Measurements from ENCODE around the gene PDE8A.

PDE8A gene

DNA sequence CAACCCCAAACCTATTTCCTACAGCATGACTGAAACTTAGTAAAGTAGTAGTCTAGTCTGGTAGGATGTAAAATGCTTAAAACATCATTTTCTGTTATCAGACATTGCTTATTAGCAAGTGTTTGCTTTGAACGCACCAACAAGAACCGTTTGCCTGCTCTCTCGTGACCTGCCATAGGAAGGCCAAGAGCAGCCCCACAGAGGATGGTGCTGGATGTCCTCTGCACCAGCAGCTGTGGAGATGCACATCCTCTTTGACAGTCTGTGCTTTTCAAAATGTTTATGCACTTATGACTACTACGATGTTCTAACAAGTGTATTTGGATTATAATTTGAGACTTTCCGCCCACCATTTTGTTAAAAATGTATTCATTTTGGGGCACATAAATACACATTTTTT, 59.6 kb downstream of the PDE8A start:
- no peak for DNase-seq

DNA sequence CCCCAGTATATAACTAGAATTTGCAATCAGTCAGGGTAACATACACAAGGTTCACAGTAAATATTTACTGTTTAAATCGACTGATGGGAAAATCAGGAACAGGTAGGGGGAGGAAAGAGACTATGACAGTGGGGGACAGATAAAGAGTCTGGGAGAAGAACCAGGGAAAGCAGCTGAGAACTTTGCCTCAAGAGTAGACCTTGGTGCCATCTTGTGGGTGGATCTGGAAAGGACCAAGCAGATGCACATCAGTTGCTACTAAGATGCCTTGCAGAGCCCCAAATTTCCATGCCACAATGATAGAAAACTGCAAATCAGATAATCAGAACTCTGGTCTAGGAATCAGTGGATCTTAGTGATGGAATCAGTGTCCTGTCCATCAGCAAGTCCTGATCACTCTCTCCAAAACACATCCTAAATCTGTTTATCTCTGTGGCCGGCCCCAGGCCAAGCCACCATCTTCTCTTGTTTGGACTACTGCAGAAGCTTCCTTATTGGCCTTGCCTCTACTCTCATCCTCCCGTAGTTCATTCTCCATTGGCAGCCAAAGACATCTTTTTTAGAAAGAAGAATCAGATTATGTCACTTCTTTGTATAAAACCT, 62.7 kb downstream of the PDE8A start:
- peak in 1 of 2 experiments; percentile 42 for DNase-seq

DNA sequence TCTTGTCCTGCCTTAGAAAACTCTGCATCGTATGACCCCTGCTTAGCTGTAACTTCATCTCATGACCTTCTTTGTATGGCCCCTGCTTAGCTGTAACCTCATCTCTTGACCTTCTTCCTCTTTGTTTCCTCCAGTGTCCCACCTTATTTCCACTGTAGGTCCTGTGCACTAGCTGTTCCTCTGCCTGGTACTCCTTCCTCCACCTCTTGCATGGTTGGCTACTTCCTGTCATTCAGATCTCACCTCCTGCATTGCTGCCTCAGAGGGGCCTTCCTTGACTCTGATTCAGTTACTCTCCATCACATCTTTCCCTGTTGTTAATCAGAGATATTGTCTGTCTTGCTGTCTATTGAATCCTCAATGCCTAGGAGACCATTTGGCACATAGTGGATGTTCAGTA, 63.2 kb downstream of the PDE8A start:
- DNase-seq, result no peak

DNA sequence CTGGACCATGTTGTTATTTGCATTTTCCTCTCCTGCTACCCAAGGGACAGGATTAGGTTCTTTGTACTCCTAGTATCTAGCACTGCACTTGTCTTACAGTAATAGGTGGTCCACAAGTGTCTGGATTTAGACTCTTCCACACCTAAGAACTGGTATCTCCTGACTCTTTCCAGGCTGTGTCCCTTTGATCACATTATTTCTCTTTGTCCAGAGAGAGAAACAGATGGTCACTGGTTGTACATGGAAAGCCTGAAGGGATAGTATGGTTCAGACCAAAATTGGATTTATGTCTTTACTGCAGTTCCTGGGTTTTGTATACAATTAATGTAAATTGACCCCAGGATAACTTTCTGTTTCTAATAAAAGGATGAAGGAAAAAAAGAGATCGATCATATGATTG, 64.0 kb downstream of the PDE8A start:
- no peak for DNase-seq

DNA sequence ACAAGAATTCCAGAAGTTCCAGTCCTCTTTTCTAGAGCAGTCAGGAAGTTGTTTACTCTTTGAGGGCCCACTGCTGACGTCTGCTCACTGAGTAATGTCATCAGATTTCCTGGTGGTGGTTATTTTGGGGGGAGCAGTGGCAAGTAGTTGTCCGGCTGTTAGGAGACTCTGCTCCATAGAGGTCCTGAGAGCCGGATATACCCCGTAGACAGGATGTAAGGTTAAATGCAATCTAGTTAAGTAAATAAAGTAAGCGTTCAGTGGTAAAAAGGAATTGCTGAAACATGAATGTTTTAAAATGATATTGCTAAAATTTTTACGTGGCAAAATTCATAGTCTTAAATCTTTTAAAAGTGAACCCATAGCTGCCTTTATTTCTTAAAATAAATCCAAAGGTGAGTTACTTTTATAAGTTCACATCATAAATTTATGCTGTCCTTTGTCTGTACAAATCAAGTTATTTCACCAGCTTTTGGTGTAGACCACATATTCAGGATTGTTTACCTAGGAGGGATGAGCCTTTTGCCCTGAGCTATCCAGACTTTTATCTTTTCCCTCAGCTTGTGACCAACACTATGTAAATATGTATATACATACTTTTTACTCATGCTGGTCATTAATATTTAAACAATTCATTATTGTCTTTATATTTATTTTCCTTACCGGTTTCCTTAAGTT, 65.8 kb downstream of the PDE8A start:
- DNase-seq, result peak; percentile 5 to 61

DNA sequence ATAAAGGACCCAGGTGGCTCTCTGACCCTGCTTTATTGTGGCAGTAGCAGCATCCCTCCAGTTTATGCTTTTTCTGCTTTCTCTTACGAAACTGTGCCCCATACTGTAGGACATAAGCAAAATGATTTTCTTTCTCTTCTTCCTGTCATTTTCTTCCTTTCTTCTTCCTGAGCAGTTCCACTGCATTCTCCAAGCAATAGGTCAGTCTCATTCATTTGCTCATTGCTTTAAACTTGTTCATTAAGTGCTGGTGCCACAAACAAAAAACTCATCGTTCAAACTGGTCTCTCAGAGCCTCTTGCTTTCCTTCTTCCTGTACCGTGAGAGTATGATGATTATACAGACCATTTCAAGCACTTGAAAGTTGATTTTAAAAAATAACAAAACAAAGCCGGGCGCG, 66.8 kb downstream of the PDE8A start:
- DNase-seq, result no peak

DNA sequence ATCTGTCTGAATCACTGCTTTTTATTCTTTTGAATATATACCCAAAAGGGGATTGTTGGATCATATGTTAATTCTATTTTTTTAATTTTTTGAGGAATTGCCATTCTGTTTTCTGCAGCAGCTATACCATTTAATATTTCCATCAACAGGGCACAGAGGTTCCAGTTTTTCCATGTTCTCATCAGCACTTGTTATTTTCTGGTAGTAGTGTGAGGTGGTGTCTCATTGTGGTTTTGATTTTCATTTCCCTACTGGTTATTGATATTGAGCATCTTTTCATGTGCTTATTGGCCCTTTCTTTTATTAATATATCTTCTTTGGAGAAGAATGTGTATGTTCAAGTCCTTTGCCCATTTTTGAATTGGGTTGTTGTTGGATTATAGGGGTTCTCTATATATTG, 68.1 kb downstream of the PDE8A start:
- no peak for DNase-seq

DNA sequence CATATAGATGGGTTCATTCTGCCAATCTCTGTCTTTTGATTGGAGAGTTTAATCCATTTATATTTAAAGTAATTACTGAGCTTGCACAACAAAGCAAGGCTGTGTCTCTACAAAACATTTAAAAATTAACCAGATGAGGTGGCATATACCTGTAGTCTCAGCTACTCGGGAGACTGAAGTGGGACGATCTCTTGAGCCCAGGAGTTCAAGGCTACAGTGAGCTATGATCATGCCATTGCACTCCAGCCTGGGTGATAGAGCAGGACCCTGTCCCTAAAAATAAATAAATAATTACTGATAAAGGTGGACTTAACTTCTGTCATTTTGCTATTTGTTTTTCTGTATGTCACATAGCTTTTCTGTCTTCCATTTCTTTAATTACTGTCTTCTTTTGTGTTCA, 78.1 kb downstream of the PDE8A start:
- no peak for DNase-seq

DNA sequence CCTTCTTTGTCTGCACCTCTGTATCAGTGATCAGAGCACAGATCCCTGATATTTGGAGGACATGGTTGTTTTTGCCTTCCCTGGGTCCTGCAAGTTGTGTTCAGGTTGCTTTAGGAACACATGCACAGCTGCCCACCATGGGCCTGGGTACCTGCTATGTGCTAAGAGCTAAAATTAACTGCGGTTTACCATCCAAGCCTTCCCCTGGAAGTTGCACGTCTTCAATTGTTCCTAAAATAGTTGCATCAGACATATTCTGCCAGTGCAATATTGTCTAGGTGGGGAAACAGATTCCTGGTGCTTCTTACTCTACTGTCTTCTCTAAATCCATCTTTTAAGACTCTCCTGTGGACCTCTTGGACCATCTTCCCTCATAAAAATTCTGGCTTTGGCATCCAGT, 80.9 kb downstream of the PDE8A start:
- no peak for DNase-seq

DNA sequence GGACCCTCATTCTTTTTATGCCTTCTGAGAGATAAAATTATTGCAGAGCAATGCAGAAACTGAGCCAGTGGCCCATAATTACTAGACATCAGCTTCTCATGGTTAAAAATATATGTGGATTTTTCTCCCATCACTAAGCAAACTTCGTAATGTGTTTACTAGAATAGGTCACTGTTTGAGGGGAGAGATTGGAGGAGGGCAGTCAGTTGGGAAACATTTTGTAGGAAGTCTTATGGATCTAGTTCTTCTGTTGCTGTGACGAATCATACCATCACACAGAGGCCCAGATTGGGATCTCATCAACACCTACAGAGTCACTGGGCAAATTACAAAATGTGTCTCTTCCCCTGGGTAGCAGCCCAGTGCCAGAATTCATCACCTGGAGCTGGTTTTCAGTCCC, 81.4 kb downstream of the PDE8A start:
- no peak for DNase-seq

DNA sequence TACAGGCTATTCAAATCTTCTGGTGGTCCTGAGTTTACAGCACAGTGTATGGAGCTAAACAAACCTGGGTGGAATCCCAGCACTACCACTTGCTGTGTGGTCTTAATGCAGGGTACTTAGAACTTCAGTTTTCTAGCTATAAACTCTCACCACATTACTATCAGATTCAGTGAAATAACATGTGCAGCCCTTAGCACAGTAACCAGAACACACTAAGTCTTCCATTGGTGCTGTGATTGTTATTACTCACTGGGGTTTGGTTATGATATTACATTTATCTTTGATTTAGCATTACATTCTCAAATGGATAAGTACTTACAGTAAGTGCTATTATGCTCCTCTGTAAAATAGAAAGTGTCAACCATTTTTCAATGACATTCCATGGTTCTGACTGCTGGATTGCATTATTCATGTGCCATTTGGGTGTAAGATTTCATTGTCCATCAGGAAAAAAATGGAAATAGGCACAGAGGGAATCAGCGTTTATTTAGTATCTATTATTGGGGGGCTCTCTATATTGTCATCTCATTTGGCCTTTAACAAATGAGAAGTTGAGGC, 81.9 kb downstream of the PDE8A start:
- no peak for DNase-seq

DNA sequence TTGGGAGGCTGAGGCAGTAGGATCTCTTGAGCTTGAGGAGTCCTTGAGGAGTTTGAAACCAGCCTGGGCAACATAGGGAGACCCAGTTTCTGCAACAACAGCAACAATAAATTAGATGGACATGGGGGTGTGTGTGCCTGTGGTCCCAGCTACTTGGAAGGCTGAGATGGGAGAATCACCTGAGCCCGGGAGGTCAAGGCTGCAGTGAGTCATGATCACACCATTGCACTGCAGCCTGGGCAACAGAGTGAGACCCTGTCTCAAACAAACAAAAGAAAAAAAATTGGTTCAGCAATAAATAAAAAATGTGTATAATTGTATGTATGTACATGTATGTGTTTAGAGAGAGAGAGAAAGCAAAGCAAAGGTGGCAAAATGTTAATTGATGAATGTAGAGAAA, 83.1 kb downstream of the PDE8A start:
- DNase-seq, result no peak

DNA sequence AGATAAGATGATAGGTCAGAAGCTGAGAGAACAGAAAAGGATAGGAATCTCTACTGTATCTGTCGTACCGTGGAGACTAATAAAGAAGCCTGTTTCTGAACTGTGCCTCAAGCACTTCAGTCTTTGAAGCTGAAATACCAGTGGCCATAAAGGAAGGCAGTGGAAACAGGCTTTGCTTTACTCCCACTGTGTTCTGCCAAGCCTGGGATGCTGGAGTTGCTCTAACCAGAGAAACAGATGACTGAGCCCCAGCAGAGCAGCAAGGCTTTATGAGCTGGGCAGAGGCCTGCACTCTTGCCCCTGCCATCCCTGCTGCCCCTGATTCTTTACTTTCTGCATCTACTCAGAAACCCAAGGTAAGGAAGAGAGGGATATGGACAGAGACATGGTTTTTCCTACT, 89.4 kb downstream of the PDE8A start:
- DNase-seq, result no peak

DNA sequence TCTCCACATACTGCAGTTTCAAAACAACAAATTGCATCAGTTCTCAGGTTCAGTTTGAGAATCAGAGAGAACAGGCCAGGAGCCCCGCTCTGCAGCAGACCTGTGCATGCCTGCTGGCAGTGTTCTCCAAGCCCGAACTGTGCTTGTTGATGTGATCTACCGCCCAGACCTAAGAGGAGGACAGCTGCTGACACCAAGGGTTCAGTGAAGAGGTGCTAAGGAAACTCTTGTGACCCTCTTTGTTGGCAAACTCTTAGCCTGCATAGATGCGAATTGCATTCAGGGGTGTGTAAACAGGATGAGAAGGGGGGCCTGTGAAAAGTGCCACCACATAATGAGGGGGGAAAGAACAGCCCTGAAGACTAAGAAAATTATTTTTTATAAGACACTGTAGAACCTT, 89.8 kb downstream of the PDE8A start:
- DNase-seq, result no peak

DNA sequence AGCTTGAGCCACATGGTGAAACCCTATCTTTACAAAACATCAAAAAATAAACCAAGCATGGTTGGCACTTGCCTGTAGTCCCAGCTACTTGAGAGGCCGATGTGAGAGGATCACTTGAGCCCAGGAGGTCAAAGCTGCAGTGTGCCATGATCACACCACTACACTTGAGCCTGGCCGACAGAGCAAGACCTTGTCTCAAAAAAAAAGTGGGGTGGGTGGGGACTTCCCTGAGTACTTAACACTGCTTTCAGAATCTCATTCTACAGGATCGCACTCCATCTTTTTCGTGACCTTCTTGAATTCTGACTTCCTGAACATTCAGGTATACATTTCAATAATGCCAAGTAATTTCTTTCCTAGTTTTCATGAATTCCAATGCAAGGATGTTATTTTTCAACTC, 91.3 kb downstream of the PDE8A start:
- no peak for DNase-seq

DNA sequence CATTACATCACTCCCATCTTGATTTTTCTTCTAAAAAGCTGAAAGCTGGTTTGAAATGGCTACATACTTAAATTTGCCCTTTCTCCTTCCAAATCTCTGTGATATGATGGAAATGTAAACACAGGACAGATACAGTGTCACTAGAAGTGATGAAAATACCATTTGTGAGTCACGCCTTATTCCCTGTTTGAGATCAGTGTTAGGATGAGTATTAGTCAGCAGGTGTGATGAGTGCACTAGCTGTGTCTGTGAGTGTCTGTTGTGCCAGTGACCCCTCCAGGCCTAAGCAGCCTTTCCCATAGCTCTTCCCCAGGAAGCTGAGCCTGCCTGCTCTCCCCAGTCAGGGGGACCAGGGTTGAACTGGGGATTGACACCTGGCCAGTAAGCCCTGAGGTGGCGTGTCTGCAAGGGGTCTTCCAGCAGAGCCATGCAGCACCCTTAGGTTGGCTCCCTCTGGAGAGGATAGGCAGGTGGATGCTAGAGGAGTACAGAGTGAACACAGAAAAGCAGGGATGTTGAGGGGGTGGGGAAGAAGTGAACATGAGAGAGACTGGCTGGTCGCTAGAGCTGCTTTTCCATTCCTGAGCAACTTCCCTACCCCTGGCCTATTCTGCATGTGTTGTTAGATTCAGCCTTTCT, 92.0 kb downstream of the PDE8A start:
- DNase-seq, result no peak

DNA sequence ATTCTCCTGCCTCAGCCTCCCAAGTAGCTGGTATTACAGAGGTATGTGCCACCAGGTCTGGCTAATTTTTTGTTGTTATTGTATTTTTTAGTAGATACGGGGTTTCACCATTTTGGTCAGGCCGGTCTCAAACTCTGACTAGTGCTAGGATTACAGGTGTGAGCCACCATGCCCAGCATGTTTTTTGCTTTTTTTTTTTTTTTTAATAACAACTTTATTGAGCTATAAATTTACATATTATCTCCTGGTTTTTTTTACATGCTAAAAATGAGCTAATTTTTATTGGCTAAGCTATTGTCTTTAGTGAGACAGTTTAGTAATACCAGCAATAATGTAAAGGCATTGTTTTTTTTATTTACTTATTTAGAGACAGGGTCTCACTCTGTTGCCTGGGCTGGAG, 105.2 kb downstream of the PDE8A start:
- no peak for DNase-seq

DNA sequence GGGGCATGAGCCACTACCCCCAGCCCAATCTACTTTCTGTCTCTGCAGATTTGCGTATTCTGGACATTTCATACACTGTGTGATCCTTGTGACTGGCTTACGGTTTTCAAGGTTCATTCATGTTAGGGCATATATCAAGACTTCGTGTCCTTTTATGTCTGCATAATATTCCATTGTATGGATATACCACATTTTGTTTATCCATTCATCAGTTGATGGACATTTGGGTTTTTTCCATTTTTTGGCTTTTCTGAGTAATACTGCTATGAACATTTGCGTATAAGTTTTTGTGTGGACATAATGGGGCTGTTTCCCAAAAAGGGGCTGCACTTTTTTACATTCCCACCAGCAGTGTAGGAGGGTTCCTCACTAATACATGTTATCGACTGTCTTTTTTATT, 106.6 kb downstream of the PDE8A start:
- no peak for DNase-seq

DNA sequence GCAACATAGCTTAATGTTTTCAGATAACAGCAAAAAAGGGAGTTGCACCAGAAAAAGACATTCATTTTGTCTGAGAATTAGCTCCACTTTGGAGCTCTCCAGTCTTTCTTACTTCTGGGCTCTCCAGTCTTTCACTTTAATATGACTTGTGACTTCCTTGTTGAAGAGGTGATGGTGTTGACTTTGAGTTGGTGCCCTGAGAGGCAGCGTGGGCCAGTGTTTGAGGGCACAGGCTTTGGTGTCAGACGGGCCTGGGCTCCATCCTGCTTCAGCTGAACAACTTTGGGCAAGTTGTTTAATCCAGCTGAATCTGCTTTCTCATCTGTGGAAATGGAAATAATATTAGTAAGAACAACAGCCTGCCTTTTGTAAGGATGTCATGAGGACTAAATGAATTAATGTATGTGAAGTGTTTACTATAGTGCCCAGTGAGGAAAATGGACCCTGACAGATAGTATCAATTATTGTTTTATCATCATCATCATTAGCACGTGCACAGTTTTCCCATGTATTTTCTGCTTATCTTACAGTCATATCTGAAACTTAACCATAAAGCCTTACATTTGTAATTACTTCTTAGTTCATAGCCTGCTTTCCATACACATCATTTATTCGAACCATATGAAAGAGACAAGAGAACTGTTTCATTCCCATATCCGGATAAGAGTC, 108.4 kb downstream of the PDE8A start:
- no peak for DNase-seq

DNA sequence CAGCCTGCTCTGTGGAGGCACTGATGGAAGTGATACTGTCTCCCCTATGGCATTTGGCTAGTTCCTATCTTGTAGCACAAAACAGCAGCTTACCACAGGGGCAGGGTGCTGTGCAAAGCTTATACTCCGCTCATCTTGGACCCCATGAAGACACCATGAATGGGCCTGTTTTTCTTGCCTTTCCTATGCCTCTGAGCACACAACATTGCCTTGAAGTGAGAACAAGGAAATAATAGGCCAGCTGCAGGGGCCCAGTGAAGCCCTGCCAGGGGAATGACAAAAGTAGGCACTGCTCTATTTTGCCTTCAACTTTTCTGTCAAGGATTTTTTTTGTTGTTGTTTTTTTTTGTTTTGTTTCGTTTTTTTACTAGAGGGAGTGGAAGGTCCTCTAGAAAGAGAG, 110.3 kb downstream of the PDE8A start:
- DNase-seq, result no peak

DNA sequence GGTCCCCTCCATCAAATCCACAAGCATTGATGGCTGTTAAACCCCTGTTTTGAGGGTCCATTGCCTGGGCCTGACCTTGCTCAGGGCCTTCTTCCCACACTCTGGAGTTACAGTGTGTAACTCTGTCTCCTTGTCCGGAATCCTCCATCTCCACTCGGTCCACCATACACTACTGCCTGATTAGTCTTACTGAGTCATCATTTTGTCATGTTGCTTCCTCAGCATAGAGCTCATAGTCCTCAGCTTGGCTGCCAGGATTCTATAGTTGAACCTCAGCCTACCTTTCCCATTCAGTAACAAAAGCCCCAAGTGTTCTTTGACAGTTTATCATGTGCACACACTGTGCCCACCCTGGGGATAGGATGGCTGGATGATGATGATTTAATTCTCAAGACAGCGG, 113.0 kb downstream of the PDE8A start:
- no peak for DNase-seq

DNA sequence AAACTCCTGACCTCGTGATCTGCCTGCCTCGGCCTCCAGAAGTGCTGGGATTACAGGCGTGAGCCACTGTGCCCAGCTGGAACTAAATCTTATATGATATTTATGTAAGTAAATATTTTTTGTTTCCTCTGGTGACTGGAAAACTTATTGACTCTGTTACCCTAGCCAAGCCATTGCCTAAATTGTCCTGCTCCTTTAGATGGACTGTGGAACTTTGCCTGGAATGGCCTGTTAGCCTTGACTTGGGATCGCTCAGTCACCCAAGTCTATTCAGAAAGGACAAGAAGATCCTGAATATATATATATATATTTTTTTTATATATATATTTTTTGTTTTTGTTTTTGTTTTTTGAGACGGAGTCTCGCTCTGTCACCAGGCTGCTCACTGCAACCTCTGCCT, 113.9 kb downstream of the PDE8A start:
- DNase-seq, result no peak

DNA sequence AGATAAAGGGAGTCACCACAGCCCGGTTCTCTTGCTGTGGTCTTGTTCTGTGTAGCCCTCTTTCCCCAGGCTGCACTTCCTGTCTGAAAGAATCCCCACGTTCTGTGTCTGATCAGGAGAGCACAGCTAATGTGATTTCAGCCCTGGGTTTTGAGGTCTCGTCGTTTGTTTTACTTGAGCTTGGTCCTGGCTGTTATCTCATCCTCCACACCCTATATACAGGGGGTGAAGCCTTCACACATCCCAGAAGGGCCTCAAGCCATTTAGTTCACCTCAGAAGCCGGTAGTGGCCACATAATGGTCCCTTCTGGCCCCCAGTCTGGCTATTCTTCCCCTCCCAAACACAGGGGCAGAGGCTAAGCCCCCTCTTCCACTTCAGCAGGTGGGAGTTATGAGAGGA, 115.6 kb downstream of the PDE8A start:
- no peak for DNase-seq

DNA sequence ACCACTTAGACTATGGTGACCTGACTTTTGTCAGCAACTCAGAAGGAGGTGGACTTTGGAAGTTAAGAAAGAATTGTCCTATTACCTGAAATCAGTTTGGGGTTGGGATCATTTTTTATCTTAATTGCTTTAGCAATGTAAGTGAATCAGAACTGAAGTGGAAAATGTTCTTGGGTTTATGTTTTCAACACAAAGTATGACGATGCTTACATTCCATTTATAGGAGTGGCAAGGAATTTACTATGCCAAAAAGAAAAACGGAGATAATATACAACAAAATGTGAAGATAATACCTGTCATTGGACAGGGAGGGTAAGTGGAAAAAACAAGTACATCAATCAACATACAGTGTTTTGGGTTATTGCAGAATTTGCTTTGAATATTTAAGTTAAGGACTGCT, 116.1 kb downstream of the PDE8A start:
- DNase-seq, result no peak
